SH-SY5Y (cell line): ENCODE data around the gene C5orf58.

Experiments used
- GATA2 ChIP-seq: IDR thresholded peaks from 2 replicates; pipeline ENCODE4 v1.6.1; 2011; ENCODE audit warnings: mild to moderate bottlenecking, low read depth, low read length
- GATA3 ChIP-seq: IDR thresholded peaks from 2 replicates; pipeline ENCODE4 v1.6.1; 2011; ENCODE audit warnings: low read depth, mild to moderate bottlenecking, low read length, moderate library complexity

- no peak for TF ChIP-seq GATA2
- no peak for TF ChIP-seq GATA3
Observed at GRCh38 chr5:170217831-170218230, 15.0 kb upstream of the C5orf58 start.
